ENCODE data around the gene UGT3A2.

The UGT3A2 gene

DNA sequence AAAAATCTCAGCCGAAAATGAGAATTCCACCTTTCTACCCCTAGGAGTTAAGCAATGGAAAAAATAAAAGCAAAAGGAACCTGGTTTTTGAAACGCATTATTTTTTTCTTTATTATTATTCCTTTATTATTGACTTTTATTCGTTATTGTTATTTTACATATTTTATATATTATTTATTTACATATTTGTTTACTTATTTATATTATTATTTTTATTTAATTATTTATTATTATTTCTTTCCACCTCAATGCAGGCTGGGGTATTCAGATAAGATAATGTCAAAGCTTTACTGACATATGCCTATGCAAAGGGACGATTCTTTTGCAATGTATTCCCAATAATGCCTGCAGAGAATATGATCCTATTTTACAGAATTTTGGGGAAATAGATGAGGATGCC is 16.7 kb downstream of the UGT3A2 start:
- Mint-ChIP-seq H3K4me3 (no peak overlapping the region), H3K36me3 (ENCODE audit: low read depth) (no peaks in the 10 kb centered on the region), H3K27ac (no peak overlapping the region), H3K27me3 (ENCODE audit: low read depth) (no peaks in the 10 kb centered on the region), H3K9me3 (no peaks in the 10 kb centered on the region), H3K4me1 (no peaks in the 10 kb centered on the region)
- TF ChIP-seq, protein P1, sequence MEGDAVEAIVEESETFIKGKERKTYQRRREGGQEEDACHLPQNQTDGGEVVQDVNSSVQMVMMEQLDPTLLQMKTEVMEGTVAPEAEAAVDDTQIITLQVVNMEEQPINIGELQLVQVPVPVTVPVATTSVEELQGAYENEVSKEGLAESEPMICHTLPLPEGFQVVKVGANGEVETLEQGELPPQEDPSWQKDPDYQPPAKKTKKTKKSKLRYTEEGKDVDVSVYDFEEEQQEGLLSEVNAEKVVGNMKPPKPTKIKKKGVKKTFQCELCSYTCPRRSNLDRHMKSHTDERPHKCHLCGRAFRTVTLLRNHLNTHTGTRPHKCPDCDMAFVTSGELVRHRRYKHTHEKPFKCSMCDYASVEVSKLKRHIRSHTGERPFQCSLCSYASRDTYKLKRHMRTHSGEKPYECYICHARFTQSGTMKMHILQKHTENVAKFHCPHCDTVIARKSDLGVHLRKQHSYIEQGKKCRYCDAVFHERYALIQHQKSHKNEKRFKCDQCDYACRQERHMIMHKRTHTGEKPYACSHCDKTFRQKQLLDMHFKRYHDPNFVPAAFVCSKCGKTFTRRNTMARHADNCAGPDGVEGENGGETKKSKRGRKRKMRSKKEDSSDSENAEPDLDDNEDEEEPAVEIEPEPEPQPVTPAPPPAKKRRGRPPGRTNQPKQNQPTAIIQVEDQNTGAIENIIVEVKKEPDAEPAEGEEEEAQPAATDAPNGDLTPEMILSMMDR (IDR thresholded peaks at IDR 0.05; ENCODE audit: unreplicated experiment in 3 of 3): no peak

DNA sequence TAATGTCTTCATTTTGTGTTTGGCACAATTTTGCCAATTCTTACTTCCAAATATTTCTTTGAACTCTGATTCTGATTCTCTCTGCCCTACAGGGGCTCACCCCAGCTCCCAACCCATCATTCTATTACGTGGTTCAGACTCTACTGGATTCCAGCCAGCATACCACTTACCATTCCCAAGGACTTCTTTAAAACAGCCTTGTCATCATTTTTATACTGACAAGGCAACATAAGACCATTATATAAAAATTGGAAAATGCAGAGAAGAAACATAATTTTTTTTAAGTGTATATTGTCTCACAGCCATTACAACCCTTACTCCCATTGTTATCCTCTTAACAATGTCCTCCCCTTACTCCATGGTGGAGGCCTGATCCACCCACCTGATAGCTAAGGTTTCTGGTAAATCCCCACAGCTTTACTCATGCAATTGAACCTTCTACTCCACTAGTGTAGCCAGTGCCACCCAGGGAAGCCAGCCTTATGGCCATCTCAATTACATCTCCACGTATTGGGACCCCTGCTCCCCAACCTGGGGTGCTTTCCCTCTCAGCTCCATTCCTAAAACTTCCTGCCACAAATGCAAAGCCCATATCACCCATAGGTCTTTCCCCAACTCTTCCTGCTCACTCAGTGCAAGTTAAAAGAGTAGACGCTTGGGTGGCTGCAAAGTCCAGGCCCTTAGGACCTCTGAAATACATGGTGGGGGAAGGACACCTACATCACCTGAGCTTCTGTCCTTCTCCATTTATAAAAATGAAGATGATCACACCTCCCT is 19.1 kb downstream of the UGT3A2 start:
- Mint-ChIP-seq H3K36me3 (ENCODE audit: low read depth) (no peaks in the 10 kb centered on the region), H3K4me1 (no peaks in the 10 kb centered on the region), H3K27ac (no peak overlapping the region), H3K27me3 (ENCODE audit: low read depth) (no peaks in the 10 kb centered on the region), H3K9me3 (peaks cover 3% of the 10 kb centered on the region), H3K4me3 (no peak overlapping the region)
- TF ChIP-seq, protein P1 (IDR thresholded peaks at IDR 0.05; ENCODE audit: unreplicated experiment in 3 of 3): no peak

DNA sequence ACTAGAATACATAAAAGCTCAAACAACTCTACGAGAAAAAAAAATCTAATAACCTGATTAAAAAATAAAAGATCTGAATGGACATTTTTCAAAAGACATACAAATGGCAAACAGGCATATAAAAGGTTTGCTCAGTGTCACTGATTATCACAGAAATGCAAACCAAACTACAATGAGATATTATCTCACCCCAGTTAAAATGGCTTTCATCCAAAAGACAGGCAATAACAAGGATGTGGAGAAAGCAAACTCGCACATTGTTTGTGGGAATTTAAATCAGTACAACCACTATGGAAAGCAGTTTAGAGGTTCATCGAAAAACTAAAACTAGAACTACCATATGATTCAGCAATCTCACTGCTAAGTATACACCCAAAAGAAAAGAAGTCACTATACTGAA is 20.8 kb downstream of the UGT3A2 start:
- Mint-ChIP-seq H3K36me3 (ENCODE audit: low read depth) (no peaks in the 10 kb centered on the region), H3K27me3 (ENCODE audit: low read depth) (no peaks in the 10 kb centered on the region), H3K9me3 (peaks cover 3% of the 10 kb centered on the region), H3K27ac (no peak overlapping the region), H3K4me1 (no peaks in the 10 kb centered on the region), H3K4me3 (no peak overlapping the region)
- TF ChIP-seq, protein P1 (IDR thresholded peaks at IDR 0.05; ENCODE audit: unreplicated experiment in 3 of 3): no peak

DNA sequence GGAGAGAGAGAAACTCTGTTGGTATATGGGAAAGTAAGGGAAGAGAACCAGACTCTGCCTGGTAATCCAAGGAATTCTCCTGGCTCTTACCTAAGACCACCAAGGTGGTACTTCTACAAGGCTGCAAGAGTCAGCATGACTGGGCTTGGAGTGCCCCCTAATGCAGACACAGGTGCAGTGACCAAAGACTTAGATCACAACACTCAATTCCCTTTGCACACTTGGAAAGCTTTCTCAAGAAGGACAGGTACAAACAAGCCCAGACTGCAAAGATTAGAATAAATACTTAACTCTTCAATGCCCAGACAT is 25.2 kb downstream of the UGT3A2 start:
- no peaks in the 10 kb centered on the region for H3K27me3 Mint-ChIP-seq (ENCODE audit: low read depth)
- no peaks in the 10 kb centered on the region for H3K36me3 Mint-ChIP-seq (ENCODE audit: low read depth)
- no peak overlapping the region for H3K27ac Mint-ChIP-seq
- H3K4me1 Mint-ChIP-seq: no peaks in the 10 kb centered on the region
- peaks cover 3% of the 10 kb centered on the region for H3K9me3 Mint-ChIP-seq
- TF ChIP-seq, protein P1 (IDR thresholded peaks at IDR 0.05; ENCODE audit: unreplicated experiment in 3 of 3): no peak
- H3K4me3 Mint-ChIP-seq: no peak overlapping the region

DNA sequence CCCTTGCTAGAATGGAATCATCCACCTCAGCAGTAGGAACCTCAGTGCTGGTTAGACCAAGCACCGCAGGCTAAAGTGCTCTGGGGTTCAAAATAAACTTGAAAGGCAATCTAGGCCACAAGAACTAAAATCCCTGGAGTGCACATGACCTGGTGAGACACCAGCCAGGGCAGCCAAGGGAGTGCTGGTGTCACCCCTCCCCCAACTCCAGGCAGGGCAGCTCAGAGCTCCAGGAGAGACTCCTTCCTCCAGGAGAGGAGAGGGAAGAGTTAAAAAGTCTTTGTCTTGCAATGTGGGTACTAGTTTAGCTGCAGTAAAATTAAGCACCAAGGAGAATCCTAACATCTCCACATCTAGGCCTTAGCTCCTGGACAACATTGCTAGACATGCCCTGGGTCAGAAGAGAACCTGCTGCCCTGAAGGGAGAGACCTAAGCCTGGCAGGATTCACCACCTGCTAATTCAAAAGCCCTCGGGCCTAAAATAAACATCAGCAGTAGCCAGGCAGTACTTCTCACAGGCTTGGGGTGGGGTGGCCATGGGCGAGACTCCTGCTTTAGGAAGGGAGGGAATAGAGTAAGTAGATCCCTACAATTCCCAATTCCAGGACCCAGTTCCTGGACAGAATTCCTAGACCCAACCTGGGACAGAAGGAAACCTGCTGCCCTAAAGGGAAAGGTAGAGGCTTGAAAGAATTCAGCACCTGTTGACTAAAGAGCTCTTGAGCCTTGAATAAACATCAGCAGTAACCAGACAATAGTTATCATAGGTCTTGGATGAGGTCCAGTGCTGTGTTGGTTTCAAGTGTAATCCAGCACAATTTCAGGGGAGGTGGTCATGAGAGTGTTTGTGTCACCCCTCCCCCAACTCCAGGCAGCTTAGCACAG is 25.8 kb downstream of the UGT3A2 start:
- Mint-ChIP-seq H3K4me3 (no peak overlapping the region), H3K36me3 (ENCODE audit: low read depth) (no peaks in the 10 kb centered on the region), H3K27ac (no peak overlapping the region), H3K4me1 (no peaks in the 10 kb centered on the region), H3K27me3 (ENCODE audit: low read depth) (no peaks in the 10 kb centered on the region), H3K9me3 (peaks cover 3% of the 10 kb centered on the region)
- TF ChIP-seq, protein P1 (IDR thresholded peaks at IDR 0.05; ENCODE audit: unreplicated experiment in 3 of 3): no peak

Data from nephron (organoid).